Stimulated activated CD4-positive, alpha-beta T cell treated with anti-CD3 and anti-CD28 coated beads, Interleukin-1b, Interleukin-23, amount 100 ng/mL, for 24 hours (primary cell): ENCODE data around the gene MRTFA.
"Not testable (repeated sequence)": the region's sequence is repeated elsewhere in the genome, so short reads cannot be mapped to it uniquely, and the experiment has no call there.

Experiments
- DNase-seq, 4 experiments: peaks; one replicate each; pipeline ENCODE4 v3.0.0-alpha.2; 2020; ENCODE audit warnings: low read depth in 4 of 4, low spot score in 1 of 4

MRTFA gene

DNA sequence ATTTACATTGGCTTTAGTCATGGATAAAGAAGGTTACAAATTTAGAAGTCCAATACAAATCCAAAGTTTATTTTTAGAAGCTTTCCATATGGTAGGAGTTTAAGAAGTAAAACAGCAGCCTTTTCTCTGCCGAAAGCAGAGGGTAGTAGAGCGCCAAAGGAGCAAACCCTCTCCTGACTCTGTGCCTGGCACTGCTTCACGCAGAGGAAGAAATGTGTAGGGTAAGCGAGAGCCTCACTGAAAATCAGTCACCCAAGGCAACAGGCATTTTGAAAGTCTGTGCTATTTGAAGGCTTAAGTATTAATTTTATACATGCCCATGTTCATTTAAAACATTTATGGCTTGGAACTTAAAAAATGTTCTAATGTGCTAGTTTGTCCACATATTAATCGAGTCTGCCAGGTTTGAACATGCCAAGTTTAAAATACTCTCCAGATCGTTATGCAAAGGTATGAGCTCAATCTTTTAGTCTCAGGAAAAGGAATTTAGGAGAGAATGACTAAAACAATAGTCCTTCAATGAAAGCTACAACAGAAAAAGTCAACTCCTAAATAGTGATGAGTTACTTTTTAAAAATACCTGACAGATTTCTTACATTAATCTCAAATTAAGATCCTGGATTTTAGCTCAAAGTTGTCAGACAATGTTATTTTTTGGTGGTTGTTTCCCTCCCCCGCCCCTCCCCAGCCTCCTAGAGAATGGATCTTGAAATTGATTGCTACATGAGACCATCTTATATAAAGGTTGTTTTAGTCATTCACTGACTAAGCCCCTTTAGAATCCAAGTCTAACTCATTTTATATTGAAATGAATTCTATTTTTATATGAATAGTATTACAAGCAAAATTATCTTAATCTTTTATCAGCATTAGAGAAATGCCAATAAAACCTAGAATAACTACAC, 38.7 kb downstream of the MRTFA start:
- no peak for DNase-seq

DNA sequence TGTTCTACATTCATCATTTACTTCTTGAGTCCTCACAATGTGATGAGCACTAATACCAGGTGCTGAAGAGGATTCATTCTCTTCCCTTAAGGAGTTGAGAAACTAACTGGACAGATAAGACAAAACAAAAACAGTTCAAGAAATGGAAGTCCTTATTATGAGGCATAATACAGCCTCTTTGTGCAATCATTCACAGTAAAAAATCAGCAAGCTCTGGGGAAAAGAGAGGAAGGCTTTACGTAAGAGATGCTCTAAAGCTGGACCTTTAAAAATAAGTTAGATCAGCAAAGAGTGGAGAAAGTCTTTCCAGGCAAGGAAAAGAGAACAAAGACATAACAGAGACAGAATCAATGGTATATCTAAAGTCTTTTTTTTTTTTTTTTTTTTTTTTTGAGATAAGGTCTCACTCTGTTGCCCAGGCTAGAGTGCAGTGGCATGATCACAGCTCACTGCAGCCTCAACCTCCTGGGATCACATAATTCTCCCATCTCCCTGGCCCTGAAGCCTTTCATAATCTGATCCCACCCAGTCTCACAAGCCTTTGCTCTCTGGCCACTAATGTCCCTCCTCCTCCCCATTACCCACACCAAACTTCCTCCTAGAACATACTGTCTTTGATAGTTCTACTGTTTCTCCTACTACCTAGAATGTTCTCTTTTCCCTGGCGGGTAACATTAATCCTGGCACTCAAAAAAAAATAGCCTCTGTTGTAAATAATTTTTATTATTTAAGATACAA, 40.9 kb downstream of the MRTFA start:
- DNase-seq: no peak

DNA sequence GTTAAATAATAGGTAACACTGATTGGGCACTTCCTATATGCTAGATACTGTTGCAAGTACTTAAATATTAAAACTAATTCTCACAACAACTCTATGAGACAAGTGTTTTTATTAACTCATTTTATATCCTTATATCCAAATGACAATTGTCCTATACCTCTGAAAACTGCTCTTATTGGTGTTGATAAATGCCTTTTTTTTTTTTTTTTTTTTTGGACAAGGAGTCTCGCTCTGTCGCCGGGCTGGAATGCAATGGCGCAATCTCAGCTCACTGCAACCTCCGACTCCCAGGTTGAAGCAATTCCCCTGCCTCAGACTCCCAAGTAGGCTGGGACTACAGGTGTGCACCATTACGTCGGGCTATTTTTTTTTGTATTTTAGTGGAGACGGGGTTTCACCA, 41.6 kb downstream of the MRTFA start:
- no peak for DNase-seq

DNA sequence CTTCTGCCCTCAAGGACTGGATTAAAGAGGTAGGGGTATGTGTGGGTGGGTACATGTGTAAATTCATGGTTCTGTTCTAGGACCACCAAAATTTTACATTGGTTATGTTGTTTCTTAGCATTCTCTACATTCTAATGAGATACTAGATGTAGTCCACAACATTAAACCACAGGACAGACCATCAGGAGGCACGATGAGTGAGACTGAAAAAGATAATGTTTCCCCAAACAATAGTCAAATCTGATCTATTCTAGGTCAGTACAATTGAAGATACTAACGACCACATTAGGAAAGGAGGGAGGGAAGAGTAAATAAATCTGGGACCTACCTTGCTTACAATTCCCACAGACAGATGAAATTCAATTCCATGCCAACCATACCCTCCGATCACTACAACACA, 42.2 kb downstream of the MRTFA start:
- DNase-seq: no peak

DNA sequence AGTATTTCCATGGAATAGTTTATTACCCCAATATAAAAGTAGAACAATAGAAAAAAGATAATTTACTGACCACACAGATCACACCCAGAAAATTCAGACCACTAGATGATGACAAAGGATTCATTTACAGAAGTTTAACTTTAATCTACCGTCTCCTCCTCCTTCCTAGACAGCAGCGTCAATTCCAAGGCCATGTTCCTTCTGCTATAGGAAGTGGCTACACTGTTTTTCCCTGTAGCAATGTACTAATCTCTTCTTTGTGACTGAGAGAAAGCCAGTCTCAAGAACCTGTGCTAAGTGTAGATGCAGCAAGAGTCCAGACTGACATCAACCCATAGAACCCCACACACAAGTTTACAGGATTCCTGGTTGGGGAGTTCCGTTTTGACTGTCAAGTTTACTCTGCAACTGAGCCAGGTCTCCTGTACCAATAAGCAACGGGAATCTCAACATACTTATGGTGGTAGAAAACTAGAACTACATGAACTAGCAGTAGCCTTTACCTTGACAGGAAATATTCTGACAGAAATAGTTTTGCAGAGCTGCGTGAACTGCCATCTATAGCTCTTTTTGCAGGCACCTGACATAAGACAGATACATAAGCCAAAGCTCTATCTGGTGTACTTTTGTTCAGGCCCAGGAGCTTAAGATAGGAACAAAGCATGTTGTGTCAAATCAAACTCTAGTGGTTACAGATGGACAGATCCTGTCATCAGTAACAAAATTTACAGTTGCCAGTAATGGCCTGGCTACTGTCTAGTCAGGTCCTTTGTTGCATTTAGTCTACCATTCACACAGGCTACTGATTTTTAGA, 42.9 kb downstream of the MRTFA start:
- no peak for DNase-seq

GRCh38 chr22:40592352-40593113, 44.0 kb downstream of the MRTFA start:
- no peak for DNase-seq

GRCh38 chr22:40588726-40589125, 47.8 kb downstream of the MRTFA start:
- no peak for DNase-seq

DNA sequence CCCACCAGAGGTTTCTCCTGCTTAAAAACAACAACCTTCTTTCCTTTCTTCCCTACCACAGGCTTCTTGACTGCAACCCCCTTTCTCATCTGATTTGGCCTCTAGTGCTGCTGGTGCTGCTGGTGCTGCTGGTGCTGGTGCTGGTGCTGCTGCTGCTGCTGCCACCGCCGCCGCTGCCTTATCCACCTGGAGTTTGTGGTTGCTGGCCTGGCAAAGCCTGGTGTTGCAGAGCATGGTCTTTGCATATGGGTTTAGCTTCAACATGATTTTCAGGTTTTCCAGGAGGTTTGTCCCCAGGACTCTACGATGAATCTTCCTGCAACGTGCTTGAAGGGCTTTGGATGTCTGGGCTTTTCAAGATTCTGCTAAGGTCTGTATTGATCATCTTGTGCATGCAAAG, 49.7 kb downstream of the MRTFA start:
- no peak for DNase-seq

GRCh38 chr22:40585310-40585751, 51.2 kb downstream of the MRTFA start:
- no peak for DNase-seq

GRCh38 chr22:40584766-40585165, 51.8 kb downstream of the MRTFA start:
- not testable (repeated sequence) for DNase-seq

- no peak for DNase-seq
Measured at GRCh38 chr22:40583053-40583741, 53.3 kb downstream of the MRTFA start.

DNA sequence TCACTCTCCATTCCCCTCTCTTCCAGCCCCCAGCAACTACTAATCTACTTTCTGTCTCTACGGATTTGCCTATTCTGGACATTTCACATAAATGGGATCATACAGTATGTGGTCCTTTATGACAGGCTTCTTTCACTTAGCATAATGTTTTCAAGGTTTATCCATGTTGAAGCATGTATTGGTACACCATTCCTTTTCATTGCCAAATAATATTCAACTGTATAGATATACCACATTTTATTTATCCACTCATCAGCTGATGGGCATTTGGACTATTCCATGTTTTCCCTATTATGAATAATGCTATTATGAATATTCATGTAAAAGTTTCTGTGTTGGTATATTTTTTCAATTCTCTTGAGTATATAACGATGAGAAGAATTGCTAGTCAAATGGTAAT, 54.5 kb downstream of the MRTFA start:
- DNase-seq: no peak

DNA sequence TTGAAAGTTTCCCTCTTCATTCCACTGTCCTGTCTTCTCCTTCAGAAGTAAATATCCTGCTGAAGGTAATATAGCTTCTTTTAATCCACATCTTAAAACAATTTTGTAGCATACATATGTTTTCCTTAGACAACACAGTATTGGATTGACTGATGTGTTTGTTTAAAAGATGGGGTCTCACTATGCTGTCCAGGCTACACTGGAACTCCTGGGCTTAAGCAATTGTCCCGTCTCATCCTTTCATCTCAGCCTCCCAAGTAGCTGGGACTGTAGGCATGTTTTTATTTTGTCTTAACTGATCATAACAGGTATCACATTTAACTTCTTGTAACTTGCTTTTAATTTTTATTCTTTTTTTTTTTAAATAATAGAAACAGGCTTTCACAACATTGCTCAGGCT, 55.9 kb downstream of the MRTFA start:
- DNase-seq: no peak

GRCh38 chr22:40578171-40578570, 58.3 kb downstream of the MRTFA start:
- DNase-seq: peak in 1 of 4 experiments; percentile 7

DNA sequence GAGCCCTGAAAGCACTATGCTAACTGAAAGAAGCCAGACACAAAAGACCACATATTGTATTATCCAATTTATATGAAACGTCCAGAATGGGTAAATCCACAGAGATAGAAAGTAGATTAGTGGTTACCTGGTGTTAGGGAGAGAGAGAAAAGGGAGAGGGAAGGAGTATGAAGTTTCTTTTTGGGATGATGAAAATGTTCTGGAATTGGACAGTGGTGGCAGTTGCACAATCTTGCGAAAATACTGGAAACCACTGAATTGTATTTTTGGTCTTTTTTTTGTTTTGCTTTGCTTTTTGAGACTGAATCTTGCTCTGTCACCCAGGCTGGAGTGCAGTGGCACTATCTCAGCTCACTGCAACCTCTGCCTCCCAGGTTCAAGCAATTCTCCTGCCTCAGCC, 63.5 kb downstream of the MRTFA start:
- DNase-seq: no peak

DNA sequence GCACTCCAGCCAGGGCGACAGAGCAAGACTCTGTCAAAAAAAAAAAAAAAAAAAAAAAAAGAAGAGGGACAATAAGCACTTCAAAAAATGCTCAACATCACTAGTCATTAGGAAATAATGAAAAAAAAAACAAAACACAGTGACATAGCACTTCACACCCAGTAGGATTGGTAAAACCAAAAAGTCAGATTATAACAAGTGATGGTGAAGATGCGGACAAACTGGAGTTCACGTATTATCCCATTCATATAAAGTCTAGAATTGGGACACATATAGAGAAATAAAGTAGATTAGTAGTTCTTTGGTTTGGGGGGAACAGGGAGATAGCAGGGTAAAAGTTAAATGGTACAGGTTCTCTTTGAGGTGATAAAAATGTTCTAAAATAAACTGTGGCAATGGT, 64.6 kb downstream of the MRTFA start:
- DNase-seq: no peak

- no peak for DNase-seq
Measured at GRCh38 chr22:40567626-40568328, 68.7 kb downstream of the MRTFA start.

DNA sequence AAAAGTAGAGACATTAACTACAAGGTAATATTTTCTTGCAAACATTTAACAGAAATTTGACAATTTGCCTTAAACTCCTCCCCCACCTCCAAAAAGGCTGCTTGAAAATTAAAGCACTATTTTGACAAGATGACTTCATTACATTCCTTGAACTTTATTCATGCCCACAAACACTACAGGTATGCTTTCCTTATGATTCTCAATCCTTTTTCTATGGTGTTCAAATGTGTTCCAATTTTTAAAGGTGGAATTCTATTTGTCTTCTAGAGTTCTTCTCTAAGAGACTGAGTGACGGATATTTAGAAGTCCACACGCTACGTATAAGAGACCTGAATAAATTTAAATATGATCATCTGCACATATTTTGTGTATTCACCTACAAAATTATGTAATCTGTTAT, 69.4 kb downstream of the MRTFA start:
- no peak for DNase-seq

DNA sequence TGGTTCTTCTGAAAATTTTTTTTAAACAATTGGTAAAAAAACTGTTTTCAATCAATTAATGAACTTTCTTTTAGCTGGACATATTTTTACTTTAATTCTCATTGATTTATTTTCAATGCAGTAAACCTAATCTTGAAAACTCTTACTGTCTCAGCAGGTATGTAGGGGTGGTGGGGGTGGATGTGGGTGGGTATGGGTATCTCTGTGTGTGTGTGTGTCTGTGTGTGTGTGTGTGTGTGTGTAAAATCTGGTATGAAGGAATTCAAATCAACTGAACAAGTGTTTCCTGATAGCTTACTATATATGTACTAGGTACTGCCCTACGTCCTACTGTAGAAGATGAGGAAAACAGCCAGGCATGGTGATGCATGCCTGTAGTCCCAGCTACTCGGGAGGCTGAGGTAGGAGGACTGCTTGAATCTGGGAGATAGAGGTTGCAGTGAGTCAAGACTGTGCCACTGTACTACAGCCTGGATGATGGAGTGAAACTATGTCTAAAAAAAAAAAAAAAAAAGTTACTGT, 75.5 kb downstream of the MRTFA start:
- no peak for DNase-seq
